GM19372 (cell line): ENCODE data around the gene IQSEC1.

Source experiments
- ATAC-seq: cut with Tn5 transposase; IDR thresholded peaks from one replicate; pipeline ENCODE4 v1.9.1; 2021; ENCODE audit warnings: mild to moderate bottlenecking, low read depth, moderate library complexity; ENCODE audit not compliant: unreplicated experiment

Gene IQSEC1

GRCh38 chr3:13019243-13020095 is 53.8 kb downstream of the IQSEC1 start:
- no peak for ATAC-seq

- no peak for ATAC-seq
These were observed 54.5 kb downstream of the IQSEC1 start for GRCh38 chr3:13018561-13019242.

- ATAC-seq, result no peak
These were observed 55.2 kb downstream of the IQSEC1 start for GRCh38 chr3:13018043-13018451.

GRCh38 chr3:13017361-13018042 is 55.7 kb downstream of the IQSEC1 start:
- no peak for ATAC-seq

GRCh38 chr3:13016721-13017255 is 56.4 kb downstream of the IQSEC1 start:
- ATAC-seq, result no peak

- peak; percentile 21 for ATAC-seq
These were observed 57.0 kb downstream of the IQSEC1 start for GRCh38 chr3:13016083-13016720.

GRCh38 chr3:13015286-13016082 is 57.7 kb downstream of the IQSEC1 start:
- ATAC-seq, result no peak

- ATAC-seq, result no peak
These were observed 58.4 kb downstream of the IQSEC1 start for GRCh38 chr3:13014755-13015285.

- ATAC-seq, result no peak
These were observed 59.1 kb downstream of the IQSEC1 start for GRCh38 chr3:13013994-13014754.

GRCh38 chr3:13013566-13013965 is 59.7 kb downstream of the IQSEC1 start:
- no peak for ATAC-seq

- no peak for ATAC-seq
These were observed 60.1 kb downstream of the IQSEC1 start for GRCh38 chr3:13013151-13013561.

- peak; percentile 29 for ATAC-seq
These were observed 61.0 kb downstream of the IQSEC1 start for GRCh38 chr3:13012221-13012691.

GRCh38 chr3:13011573-13012220 is 61.5 kb downstream of the IQSEC1 start:
- peak; percentile 54 for ATAC-seq

GRCh38 chr3:13010780-13011572 is 62.3 kb downstream of the IQSEC1 start:
- ATAC-seq, result no peak

GRCh38 chr3:13009946-13010315 is 63.3 kb downstream of the IQSEC1 start:
- ATAC-seq, result no peak

GRCh38 chr3:13009132-13009945 is 63.9 kb downstream of the IQSEC1 start:
- ATAC-seq, result no peak
